SK-N-MC (cell line): Measurements from ENCODE around the gene ITGAE.
A peak's percentile ranks its signal among the peaks of the same experiment; 100 is the strongest.

Experiments used
- EZH2 ChIP-seq: fragments of 200-600 bp; sonication (generic); IDR thresholded peaks from one replicate; pipeline ENCODE4 v1.6.1; 2017; ENCODE audit warnings: antibody characterized with exemption
- POLR2AphosphoS5 ChIP-seq: IDR thresholded peaks from 2 replicates; pipeline ENCODE4 v1.6.1; 2012; ENCODE audit warnings: mild to moderate bottlenecking, low read depth, low read length, borderline replicate concordance

- TF ChIP-seq POLR2AphosphoS5 = peak; percentile 88
- TF ChIP-seq EZH2 = no peak
These were observed 77.2 kb downstream of the ITGAE start, which contains the start of gene HASPIN for GRCh38 chr17:3723556-3724377.
